Prostate gland (tissue), 2 donors: ENCODE data around the gene KRT40. TPM values are rescaled to one million over a fixed set of nuclear protein-coding genes. Genes with fewer than 3 reads are reported as not detected.

Source experiments
- DNase-seq: peaks from one replicate; pipeline ENCODE4 v3.0.0-alpha.2; 2019; ENCODE audit warnings: low spot score
- H3K27ac ChIP-seq, 2 donors: fragments of 200-600 bp; sonication (generic); 2 replicates each; pipeline ENCODE4 v1.5.1; 2017 to 2019
- H3K27me3 ChIP-seq: fragments of 200-600 bp; sonication (generic); replicated peaks from 2 replicates; pipeline ENCODE4 v1.5.1; 2019; ENCODE audit not compliant: insufficient read depth
- H3K36me3 ChIP-seq, 2 donors: fragments of 200-600 bp; sonication (generic); 1 replicate in 1 of 2; 2 replicates in 1 of 2; pipeline versions ENCODE4 v1.5.1 to v1.8.1; 2017 to 2019
- H3K4me1 ChIP-seq: fragments of 200-600 bp; sonication (generic); replicated peaks from 2 replicates; pipeline ENCODE4 v1.5.1; 2019
- H3K4me3 ChIP-seq, 2 donors: fragments of 200-600 bp; sonication (generic); 2 replicates each; pipeline ENCODE4 v1.5.1; 2017 to 2019
- H3K9me3 ChIP-seq: fragments of 200-600 bp; sonication (generic); 2 replicates; pipeline ENCODE4 v1.5.1; 2017
- POLR2A ChIP-seq: fragments of 450-650 bp; IDR thresholded peaks from one replicate; pipeline ENCODE4 v1.6.1; 2016; ENCODE audit warnings: antibody characterized with exemption, mild to moderate bottlenecking
- POLR2AphosphoS5 ChIP-seq: sonication (generic); formaldehyde crosslinking; IDR thresholded peaks from one replicate; pipeline ENCODE4 v1.6.1; 2017; ENCODE audit warnings: antibody characterized with exemption
- whole genome bisulfite sequencing: methylation state at CpG from one replicate; pipeline ENCODE4 v1.1.5; 2018; 5-methylcytosine and 5-hydroxymethylcytosine counted together
- intact Hi-C: fragments of 100-400 bp; cut with DNase I; formaldehyde crosslinking; loops from one replicate; pipeline ENCODE4 v1.14.2; 2022
- total RNA-seq, 2 donors: library from RNA; depleted of rRNA; stranded (reverse); fragments of >200 nt; gene quantifications; one replicate each; pipeline ENCODE4 v1.1.0, GENCODE V29; 2016
- TF ChIP-seq, protein P1 (sequence below), 4 experiments: fragments of 200-600 bp in 2 of 4; fragments of 450-650 bp in 2 of 4; sonication (generic) in 2 of 4; IDR thresholded peaks; 1 replicate in 3 of 4; 2 replicates in 1 of 4; pipeline ENCODE4 v1.5.1; 2016 to 2019; ENCODE audit warnings: antibody characterized with exemption in 4 of 4, mild to moderate bottlenecking in 2 of 4, moderate library complexity in 2 of 4

The KRT40 gene
- total RNA-seq, 2 donors from 2014 or later = 0.74 TPM; not detected in 1

DNA sequence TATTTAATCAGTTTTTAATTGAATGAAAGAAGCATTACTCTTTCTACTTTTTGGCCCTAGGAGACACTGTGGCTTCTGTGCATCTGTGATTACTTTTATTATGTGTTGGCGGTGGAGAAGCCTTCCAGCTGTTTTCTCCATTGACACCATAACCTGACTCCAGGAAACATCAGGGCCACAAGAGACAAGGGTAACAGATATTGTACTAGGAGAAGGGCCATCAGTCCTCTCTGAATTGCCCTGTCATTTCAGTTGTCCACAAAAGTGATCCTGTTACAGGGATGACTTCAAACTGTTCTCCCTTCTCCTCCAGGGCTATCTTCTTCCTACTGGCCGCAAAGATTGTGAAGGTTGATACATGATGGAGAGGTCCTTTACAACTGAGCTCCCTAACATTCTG, 32.0 kb downstream of the KRT40 start:
- TF ChIP-seq POLR2AphosphoS5 (no peak), POLR2A (no peak)
- TF ChIP-seq, protein P1, sequence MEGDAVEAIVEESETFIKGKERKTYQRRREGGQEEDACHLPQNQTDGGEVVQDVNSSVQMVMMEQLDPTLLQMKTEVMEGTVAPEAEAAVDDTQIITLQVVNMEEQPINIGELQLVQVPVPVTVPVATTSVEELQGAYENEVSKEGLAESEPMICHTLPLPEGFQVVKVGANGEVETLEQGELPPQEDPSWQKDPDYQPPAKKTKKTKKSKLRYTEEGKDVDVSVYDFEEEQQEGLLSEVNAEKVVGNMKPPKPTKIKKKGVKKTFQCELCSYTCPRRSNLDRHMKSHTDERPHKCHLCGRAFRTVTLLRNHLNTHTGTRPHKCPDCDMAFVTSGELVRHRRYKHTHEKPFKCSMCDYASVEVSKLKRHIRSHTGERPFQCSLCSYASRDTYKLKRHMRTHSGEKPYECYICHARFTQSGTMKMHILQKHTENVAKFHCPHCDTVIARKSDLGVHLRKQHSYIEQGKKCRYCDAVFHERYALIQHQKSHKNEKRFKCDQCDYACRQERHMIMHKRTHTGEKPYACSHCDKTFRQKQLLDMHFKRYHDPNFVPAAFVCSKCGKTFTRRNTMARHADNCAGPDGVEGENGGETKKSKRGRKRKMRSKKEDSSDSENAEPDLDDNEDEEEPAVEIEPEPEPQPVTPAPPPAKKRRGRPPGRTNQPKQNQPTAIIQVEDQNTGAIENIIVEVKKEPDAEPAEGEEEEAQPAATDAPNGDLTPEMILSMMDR (IDR thresholded peaks at IDR 0.05) = no peak
- no peak for DNase-seq
- Histone ChIP-seq H3K27me3 (no peaks in the 10 kb centered on the region), H3K36me3 (no peaks in the 10 kb centered on the region), H3K9me3 (no peaks in the 10 kb centered on the region), H3K4me1 (no peaks in the 10 kb centered on the region), H3K4me3 (no peak overlapping the region), H3K27ac (no peak overlapping the region)
- intact Hi-C loops = no loop called here
- WGBS = 87% methylated on average over 2 of the region's 2 CpGs

DNA sequence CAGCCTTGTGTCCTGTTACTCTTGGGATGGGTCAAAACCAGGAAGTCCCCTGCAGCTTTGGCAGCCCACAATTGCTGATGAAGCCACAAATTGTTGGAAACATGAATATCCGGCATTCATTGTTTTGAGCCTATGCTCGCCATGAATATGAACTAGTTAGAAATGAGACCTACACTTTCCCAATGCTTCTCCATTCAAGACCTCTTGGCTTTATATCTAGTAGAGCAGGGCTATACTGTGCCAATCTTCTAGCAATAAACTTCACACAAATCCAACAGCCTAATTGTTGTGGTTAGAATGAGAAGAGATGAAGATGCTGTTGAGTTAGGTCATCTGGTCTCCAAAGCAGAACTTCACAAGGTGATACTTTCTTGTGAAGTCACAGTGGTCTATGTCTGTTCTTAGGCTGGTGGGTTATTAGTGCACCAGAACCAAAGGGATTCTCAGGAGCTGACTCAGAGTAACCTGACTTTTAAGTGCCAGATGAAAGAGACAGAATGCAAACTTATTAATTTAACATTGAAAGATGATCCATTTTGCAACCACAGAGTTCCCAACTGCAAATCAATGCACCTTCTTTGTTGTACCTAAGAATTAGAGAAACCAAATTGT, 33.0 kb downstream of the KRT40 start:
- Histone ChIP-seq H3K27ac (no peak overlapping the region), H3K9me3 (no peaks in the 10 kb centered on the region), H3K27me3 (no peaks in the 10 kb centered on the region), H3K36me3 (no peaks in the 10 kb centered on the region), H3K4me3 (no peak overlapping the region), H3K4me1 (no peaks in the 10 kb centered on the region)
- no peak for DNase-seq
- TF ChIP-seq POLR2A (no peak), POLR2AphosphoS5 (no peak)
- TF ChIP-seq, protein P1 (IDR thresholded peaks at IDR 0.05) = no peak
- intact Hi-C loops = no loop called here
- 94% methylated on average over 2 of the region's 2 CpGs for WGBS

DNA sequence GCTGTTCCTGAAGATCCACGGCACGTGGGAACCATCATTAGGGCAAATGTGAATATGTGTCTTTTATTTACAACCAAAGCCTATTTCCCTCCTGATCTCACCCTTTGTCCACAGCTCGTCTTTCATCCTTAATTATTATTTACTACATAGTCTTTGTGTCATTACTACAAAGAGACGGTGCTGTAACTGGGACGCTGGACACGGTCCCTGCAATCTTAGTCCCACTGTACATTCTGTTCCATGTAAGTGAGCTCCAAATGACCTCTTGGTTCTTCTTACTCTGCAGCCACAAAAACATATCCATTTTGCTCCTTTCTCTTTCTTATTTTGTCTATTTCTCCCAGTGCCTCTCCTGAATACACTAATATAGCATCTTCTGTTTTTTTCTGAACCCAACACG, 34.0 kb downstream of the KRT40 start:
- H3K27me3 ChIP-seq = no peaks in the 10 kb centered on the region
- peak; percentile 47 for TF ChIP-seq POLR2AphosphoS5
- TF ChIP-seq, protein P1 (IDR thresholded peaks at IDR 0.05) = no peak
- H3K27ac ChIP-seq = peak overlapping the region in 1 of 2 donors; percentile 10
- WGBS = 56% methylated on average over 7 of the region's 7 CpGs
- no peak for DNase-seq
- H3K4me3 ChIP-seq = no peak overlapping the region
- intact Hi-C loops = no loop called here
- no peaks in the 10 kb centered on the region for H3K4me1 ChIP-seq
- no peaks in the 10 kb centered on the region for H3K9me3 ChIP-seq
- H3K36me3 ChIP-seq = no peaks in the 10 kb centered on the region

DNA sequence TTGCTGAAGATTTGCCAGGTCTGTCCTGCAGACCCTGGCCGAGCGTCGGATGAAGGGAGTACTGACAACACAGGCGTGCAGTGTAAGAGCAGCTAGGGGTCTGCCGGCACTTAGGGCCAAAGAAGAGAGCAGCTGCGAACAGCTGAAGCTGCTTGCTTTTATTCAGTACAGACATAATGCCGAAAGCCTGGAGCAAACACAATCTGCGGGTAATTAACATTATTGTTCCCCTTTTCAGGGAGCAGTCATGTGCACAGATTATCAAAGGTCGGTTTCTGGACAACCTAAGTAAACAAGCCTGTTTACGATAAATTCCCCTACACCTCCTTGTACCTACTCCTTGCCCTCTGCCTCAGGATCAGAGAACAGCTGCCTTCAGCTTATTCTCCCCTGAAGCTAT, 34.7 kb downstream of the KRT40 start:
- WGBS = 28% methylated on average over 10 of the region's 10 CpGs
- Histone ChIP-seq H3K9me3 (no peaks in the 10 kb centered on the region), H3K36me3 (no peaks in the 10 kb centered on the region), H3K4me1 (no peaks in the 10 kb centered on the region), H3K4me3 (no peak overlapping the region), H3K27me3 (no peaks in the 10 kb centered on the region), H3K27ac (no peak overlapping the region)
- TF ChIP-seq POLR2A = no peak
- TF ChIP-seq POLR2AphosphoS5 = no peak
- TF ChIP-seq, protein P1 (IDR thresholded peaks at IDR 0.05) = no peak
- DNase-seq = no peak
- intact Hi-C loops = no loop called here

DNA sequence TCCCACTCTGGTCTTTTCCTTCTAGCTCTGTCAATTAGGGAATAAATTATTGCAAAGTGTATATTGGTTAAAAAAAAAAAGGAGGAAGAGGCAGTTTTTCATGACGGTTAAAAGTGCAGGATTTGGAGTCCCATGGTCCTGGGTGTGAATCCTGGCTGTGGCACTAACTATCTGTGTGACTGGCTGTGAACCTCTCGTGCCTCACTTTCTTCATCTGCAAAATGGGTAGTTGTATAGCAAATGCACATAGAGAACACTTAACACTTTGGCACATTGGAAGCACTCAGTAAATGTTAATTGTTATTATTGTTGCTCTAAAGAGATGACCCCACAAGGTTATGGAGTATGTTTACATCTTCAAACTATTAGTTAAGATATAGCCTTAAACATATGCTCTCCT, 36.2 kb downstream of the KRT40 start:
- H3K27me3 ChIP-seq = no peaks in the 10 kb centered on the region
- no peaks in the 10 kb centered on the region for H3K4me1 ChIP-seq
- intact Hi-C loops = no loop called here
- H3K4me3 ChIP-seq = no peak overlapping the region
- H3K27ac ChIP-seq = no peak overlapping the region
- H3K36me3 ChIP-seq = no peaks in the 10 kb centered on the region
- TF ChIP-seq, protein P1 (IDR thresholded peaks at IDR 0.05) = no peak
- TF ChIP-seq POLR2A = no peak
- TF ChIP-seq POLR2AphosphoS5 = no peak
- no peaks in the 10 kb centered on the region for H3K9me3 ChIP-seq
- DNase-seq = no peak
- whole genome bisulfite sequencing = 86% methylated on average over 2 of the region's 2 CpGs
